ENCODE measurements around the gene GFI1B.
"Not testable (repeated sequence)": the region's sequence is repeated elsewhere in the genome, so short reads cannot be mapped to it uniquely, and the experiment has no call there.

GFI1B gene

GRCh38 chr9:133009906-133010582 is 31.6 kb downstream of the GFI1B start:
- no peak for DNase-seq (ENCODE audit: low read depth in 2 of 2)

DNA sequence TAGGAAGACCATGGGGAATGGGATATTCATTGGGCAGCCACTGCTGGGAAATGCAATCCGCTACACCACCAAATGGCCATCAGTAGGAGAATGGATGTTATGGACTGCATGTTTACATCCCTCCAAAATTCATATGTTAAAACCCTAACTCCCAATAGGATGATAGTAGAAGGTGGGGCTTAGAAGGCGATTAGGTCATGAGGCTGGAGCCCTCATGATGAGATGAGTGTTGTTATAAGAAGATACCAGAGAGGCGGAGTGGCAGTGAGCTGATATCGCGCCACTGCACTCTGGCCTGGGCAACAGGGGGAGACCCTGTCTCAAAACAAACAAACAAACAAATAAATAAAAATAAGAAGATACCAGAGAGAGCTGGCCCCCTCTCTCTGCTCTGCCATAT is 36.2 kb downstream of the GFI1B start:
- no peak for DNase-seq (ENCODE audit: low read depth in 2 of 2)

GRCh38 chr9:133023117-133023890 is 44.8 kb downstream of the GFI1B start:
- no peak for DNase-seq (ENCODE audit: low read depth in 2 of 2)

DNA sequence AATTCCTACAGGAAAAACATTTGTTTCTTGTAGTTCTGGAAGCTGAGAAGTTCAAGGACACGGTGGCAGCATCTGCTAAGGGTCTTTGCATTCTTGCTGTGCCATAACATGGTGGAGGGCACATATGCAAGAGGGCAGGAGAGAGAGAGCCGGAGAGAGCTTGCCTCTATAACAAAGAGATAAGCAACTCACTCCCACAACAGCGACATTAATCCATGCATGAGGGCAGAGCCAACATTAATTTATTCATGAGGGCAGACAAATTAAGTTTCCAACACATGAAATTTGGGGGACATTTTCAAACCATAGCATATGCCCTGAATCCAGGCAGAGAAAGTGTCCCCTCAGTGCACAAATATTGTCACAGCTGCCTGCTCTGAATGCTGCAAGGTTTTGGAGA is 47.9 kb downstream of the GFI1B start:
- DNase-seq (ENCODE audit: low read depth in 2 of 2): no peak

DNA sequence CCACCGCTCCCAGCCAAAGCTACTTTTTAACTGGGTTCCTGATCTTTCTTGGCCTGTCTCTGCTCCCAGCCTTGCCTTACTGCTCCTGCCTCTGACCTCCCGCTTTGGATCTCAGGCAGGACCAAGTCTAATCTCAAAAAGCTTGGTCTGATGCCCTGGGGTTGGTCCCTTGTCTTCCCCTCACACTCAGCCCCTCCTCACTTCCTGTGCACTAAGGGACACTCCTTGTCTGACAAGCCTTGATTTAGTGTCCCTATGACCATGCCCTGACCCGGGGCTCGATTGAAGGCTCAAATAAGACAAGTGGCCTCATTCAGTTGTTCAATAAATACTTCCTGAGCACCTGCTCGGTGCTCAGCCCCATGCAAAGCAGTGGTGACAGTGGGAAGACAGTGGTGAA is 48.6 kb downstream of the GFI1B start:
- no peak for DNase-seq (ENCODE audit: low read depth in 2 of 2)

GRCh38 chr9:133028221-133028620 is 49.7 kb downstream of the GFI1B start:
- no peak for DNase-seq (ENCODE audit: low read depth in 2 of 2)

- DNase-seq (ENCODE audit: low read depth in 2 of 2): no peak
Measured at GRCh38 chr9:133029994-133030316, 51.5 kb downstream of the GFI1B start.

DNA sequence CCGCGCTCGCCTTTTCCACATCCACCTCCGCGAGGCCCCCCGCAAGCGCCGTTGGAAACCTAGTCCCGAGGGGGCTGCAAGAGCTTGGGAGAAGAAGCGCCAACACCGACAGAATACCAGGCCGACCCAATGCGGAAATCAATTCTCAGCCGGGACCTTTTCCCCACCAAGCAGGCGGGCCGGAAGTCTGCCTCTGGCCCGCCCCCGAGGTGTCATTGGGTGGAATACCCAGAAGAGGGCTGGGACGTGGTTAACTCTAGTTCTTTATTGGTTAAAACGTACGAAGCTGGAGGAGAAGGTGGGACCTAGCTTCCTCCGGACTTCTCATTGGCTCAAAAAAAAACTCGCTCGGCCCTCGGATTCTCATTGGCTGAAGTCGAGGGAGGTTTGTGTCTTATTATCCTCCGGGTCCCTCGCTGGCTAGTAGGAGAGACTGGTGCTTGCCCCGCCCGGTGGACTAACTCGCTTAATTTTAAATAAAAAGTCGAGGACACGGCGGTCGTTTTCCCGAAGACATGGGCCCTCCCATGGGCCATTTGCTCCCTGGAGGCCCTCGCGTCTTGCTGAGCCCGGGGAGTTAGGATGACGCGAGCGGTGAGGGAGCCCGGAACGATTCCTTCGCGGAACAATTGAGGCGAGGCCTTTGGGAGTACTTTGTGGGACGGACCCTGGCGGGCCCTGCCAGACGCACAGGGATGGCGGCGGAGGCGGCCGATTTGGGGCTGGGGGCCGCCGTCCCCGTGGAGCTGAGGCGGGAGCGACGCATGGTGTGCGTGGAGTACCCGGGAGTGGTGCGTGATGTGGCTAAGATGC is 52.0 kb downstream of the GFI1B start, which contains the start of gene GTF3C5:
GTF3C5 (plus strand) TSS at position 681 of the 813 bp plus-strand sequence; CDS start at position 696, 15 bp downstream.
- DNase-seq (ENCODE audit: low read depth in 2 of 2): peak; percentile 73 to 79

- DNase-seq (ENCODE audit: low read depth in 2 of 2): no peak
Measured at GRCh38 chr9:133031130-133031422, 52.6 kb downstream of the GFI1B start.

- DNase-seq (ENCODE audit: low read depth in 2 of 2): no peak
Measured at GRCh38 chr9:133031496-133031911, 53.0 kb downstream of the GFI1B start.

DNA sequence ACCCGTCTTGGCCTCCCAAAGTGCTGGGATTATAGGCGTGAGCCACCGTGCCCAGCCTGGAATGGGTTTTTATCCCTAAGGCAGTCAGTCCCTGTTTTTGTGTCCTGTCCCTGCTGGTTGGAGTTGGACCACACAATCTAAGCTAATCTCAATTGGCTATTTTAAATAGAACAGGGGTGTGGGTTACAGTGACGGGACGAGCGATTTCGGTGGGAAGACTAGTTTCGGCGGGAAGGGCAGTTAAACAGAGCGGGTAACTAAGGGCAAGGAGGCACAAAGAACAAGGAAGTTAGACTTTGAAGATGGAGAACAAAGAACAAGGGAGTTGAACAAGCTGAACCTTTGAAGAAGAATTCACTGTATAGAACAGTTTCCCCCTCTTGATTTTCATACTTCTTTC is 53.7 kb downstream of the GFI1B start:
- DNase-seq (ENCODE audit: low read depth in 2 of 2): no peak

GRCh38 chr9:133035669-133036068 is 57.2 kb downstream of the GFI1B start:
- DNase-seq (ENCODE audit: low read depth in 2 of 2): no peak

DNA sequence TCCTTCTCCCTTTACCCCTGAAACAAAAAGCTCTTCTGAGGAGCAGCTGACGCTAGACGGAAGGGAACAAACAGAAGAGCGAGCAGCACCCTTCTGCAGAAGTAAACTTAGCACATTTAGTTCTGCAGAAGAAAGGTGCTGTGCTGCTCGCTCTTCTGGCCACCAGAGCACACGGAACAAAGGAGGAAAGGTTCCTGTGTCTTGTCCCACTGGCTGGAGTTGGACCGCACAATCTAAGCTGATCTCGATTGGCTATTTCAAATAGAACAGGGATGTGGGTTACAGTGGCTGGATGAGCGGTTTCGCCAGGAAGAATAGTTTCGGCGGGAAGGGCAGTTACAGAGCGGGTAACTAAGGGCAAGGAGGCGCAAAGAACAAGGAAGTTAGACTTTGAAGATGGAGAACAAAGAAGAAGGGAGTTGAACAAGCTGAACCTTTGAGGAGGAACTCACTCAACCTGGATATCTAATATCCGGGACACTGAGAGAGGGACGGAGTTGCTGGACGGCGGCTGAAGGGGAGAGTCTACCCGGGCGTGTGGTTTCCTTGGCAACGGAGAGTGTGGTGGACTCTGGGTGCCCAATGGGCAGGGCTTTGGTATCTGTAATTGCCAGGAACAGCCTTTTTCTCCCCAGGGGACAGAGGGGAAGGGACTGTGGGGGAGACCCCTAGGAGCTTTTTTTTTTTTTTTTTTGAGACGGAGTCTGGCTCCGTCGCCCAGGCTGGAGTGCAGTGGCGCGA is 59.5 kb downstream of the GFI1B start:
- DNase-seq (ENCODE audit: low read depth in 2 of 2): no peak

- DNase-seq (ENCODE audit: low read depth in 2 of 2): not testable (repeated sequence)
Measured at GRCh38 chr9:133040892-133041479, 62.5 kb downstream of the GFI1B start.
